Keratinocyte (primary cell): ENCODE results near the gene MGAT5. TPM values are rescaled to one million over a fixed set of nuclear protein-coding genes. Genes with fewer than 3 reads are reported as not detected.

Source experiments
- DNase-seq: peaks from one replicate; pipeline ENCODE4 v3.0.0-alpha.2; 2011; ENCODE audit warnings: low read depth, missing footprints, low spot score
- FAIRE-seq: peaks from 2 replicates; lab custom pipeline; 2011; peaks lifted over from hg19 to GRCh38; lab: Jason Lieb, UNC
- H2AFZ ChIP-seq: 2 replicates; pipeline ENCODE4 v1.6.0; 2012; ENCODE audit warnings: low read length, control low read depth, inconsistent platforms; ENCODE audit not compliant: control insufficient read depth
- H3K27ac ChIP-seq: 2 replicates; pipeline ENCODE4 v1.5.1; 2011; ENCODE audit warnings: low read length; ENCODE audit not compliant: control insufficient read depth, insufficient read depth
- H3K27me3 ChIP-seq: 3 replicates; pipeline ENCODE4 v1.6.0; 2011; ENCODE audit warnings: low read length; ENCODE audit not compliant: control insufficient read depth, insufficient read depth; ENCODE audit errors: extremely low read depth
- H3K36me3 ChIP-seq, 2 experiments: 2 replicates in 1 of 2; 3 replicates in 1 of 2; pipeline ENCODE4 v1.5.1; 2011; ENCODE audit warnings: low read length in 2 of 2, mild to moderate bottlenecking in 1 of 2; ENCODE audit not compliant: control insufficient read depth in 2 of 2, insufficient read depth in 2 of 2; ENCODE audit errors: extremely low read depth in 1 of 2
- H3K4me1 ChIP-seq: 3 replicates; pipeline ENCODE4 v1.5.1; 2011; ENCODE audit warnings: low read length; ENCODE audit not compliant: control insufficient read depth, insufficient read depth; ENCODE audit errors: extremely low read depth
- H3K4me2 ChIP-seq: 3 replicates; pipeline ENCODE4 v1.6.0; 2011; ENCODE audit warnings: low read depth, low read length; ENCODE audit not compliant: control insufficient read depth, insufficient read depth; ENCODE audit errors: extremely low read depth
- H3K4me3 ChIP-seq, 3 experiments: fragments of 200-600 bp in 1 of 3; sonication (generic) in 1 of 3; 2 replicates in 2 of 3; 3 replicates in 1 of 3; pipeline ENCODE4 v1.5.1; 2011 to 2016; ENCODE audit warnings: low read length in 3 of 3, mild to moderate bottlenecking in 3 of 3, control low read depth in 2 of 3, inconsistent platforms in 1 of 3, low read depth in 1 of 3, mixed read lengths in 1 of 3, mixed run types in 1 of 3, moderate library complexity in 1 of 3; ENCODE audit not compliant: control insufficient read depth in 2 of 3, insufficient read depth in 2 of 3; ENCODE audit errors: extremely low read depth in 1 of 3
- H3K79me2 ChIP-seq: 2 replicates; pipeline ENCODE4 v1.6.0; 2012; ENCODE audit warnings: low read length; ENCODE audit not compliant: control insufficient read depth, insufficient read depth
- H3K9ac ChIP-seq: 3 replicates; pipeline ENCODE4 v1.6.0; 2011; ENCODE audit warnings: low read length; ENCODE audit not compliant: control insufficient read depth, insufficient read depth; ENCODE audit errors: extremely low read depth
- H3K9me1 ChIP-seq: 3 replicates; pipeline ENCODE4 v1.6.0; 2011; ENCODE audit warnings: low read length; ENCODE audit not compliant: control insufficient read depth, insufficient read depth; ENCODE audit errors: extremely low read depth
- H3K9me3 ChIP-seq: 2 replicates; pipeline ENCODE4 v1.5.1; 2012; ENCODE audit warnings: low read depth, low read length; ENCODE audit not compliant: control insufficient read depth
- H4K20me1 ChIP-seq: 3 replicates; pipeline ENCODE4 v1.6.0; 2011; ENCODE audit warnings: low read length; ENCODE audit not compliant: control insufficient read depth, insufficient read depth; ENCODE audit errors: extremely low read depth
- CTCF ChIP-seq, 3 experiments: IDR thresholded peaks in 1 of 3; conservative IDR thresholded peaks in 1 of 3; optimal IDR thresholded peaks in 1 of 3; 2 replicates in 2 of 3; 3 replicates in 1 of 3; pipeline versions ENCODE3 to v1.5.1; 2011; ENCODE audit warnings: low read length in 3 of 3, mild to moderate bottlenecking in 3 of 3, moderate library complexity in 2 of 3, control low read depth in 1 of 3, inconsistent platforms in 1 of 3; ENCODE audit not compliant: insufficient read depth in 2 of 3; ENCODE audit errors: extremely low read depth in 1 of 3
- EZH2 ChIP-seq: IDR thresholded peaks from one replicate; pipeline ENCODE4 v1.6.1; 2012; ENCODE audit warnings: inconsistent platforms, mild to moderate bottlenecking, low read length, moderate library complexity
- dilution Hi-C: fragments of 300-500 bp; cut with MboI; formaldehyde crosslinking; loops from one replicate; pipeline ENCODE4 v1.7.0; 2020; ENCODE audit warnings: low sequenced_read_pairs; ENCODE audit not compliant: extremely low pct_ligation_motif_present
- polyA plus RNA-seq, 5 experiments: library from polyadenylated mRNA; depleted of rRNA in 3 of 5; stranded (reverse) in 3 of 5; stranded (forward) in 1 of 5; unstranded in 1 of 5; fragments of >200 nt; gene quantifications; 1 replicate in 1 of 5; 2 replicates in 3 of 5; 3 replicates in 1 of 5; pipeline versions ENCODE4 v1.2.1 to v1.2.3, GENCODE V29; 2011 to 2012; ENCODE audit warnings: missing spikeins in 2 of 5, low read depth in 1 of 5, low replicate concordance in 1 of 5

MGAT5 gene
- polyA plus RNA-seq, 1 donor (not counting 4 experiments of a cell fraction or from before 2014, with no cell fraction given) = 23.0 TPM

GRCh38 chr2:134275058-134275862, 21.4 kb downstream of the MGAT5 start:
- H3K79me2 ChIP-seq = no peaks in the 10 kb centered on the region
- H3K27me3 ChIP-seq = no peaks in the 10 kb centered on the region
- TF ChIP-seq EZH2 = no peak
- no peak for TF ChIP-seq CTCF (optimal IDR thresholded peaks at IDR 0.05 in 1 of 3, IDR thresholded peaks at IDR 0.05 in 1 of 3, conservative IDR thresholded peaks at IDR 0.05 in 1 of 3; ENCODE audit: extremely low read depth in 1 of 3, insufficient read depth in 2 of 3, low read length in 3 of 3)
- DNase-seq (no peak), FAIRE-seq (no peak)
- no peaks in the 10 kb centered on the region for H4K20me1 ChIP-seq
- no peak overlapping the region for H3K4me3 ChIP-seq
- dilution Hi-C loops = no loop called here
- no peaks in the 10 kb centered on the region for H3K9me3 ChIP-seq
- no peak overlapping the region for H3K9ac ChIP-seq
- no peak overlapping the region for H3K27ac ChIP-seq
- H3K4me2 ChIP-seq = no peak overlapping the region
- no peaks in the 10 kb centered on the region for H3K9me1 ChIP-seq
- no peak overlapping the region for H2AFZ ChIP-seq
- no peaks in the 10 kb centered on the region for H3K4me1 ChIP-seq
- peaks cover 6 to 7% of the 10 kb centered on the region in 2 experiments for H3K36me3 ChIP-seq

- Histone ChIP-seq H4K20me1 (no peaks in the 10 kb centered on the region), H3K27ac (no peak overlapping the region), H2AFZ (no peak overlapping the region), H3K4me3 (no peak overlapping the region), H3K36me3 (peaks cover 0 to 3% of the 10 kb centered on the region in 2 experiments), H3K4me2 (no peak overlapping the region), H3K9ac (no peak overlapping the region), H3K27me3 (no peaks in the 10 kb centered on the region), H3K9me1 (no peaks in the 10 kb centered on the region), H3K79me2 (no peaks in the 10 kb centered on the region), H3K4me1 (no peaks in the 10 kb centered on the region), H3K9me3 (no peaks in the 10 kb centered on the region)
- dilution Hi-C loops = no loop called here
- TF ChIP-seq EZH2 (no peak), CTCF (optimal IDR thresholded peaks at IDR 0.05 in 1 of 3, IDR thresholded peaks at IDR 0.05 in 1 of 3, conservative IDR thresholded peaks at IDR 0.05 in 1 of 3; ENCODE audit: extremely low read depth in 1 of 3, insufficient read depth in 2 of 3, low read length in 3 of 3) (no peak)
- FAIRE-seq (no peak), DNase-seq (no peak)
Observed at GRCh38 chr2:134276381-134277172, 22.7 kb downstream of the MGAT5 start.
